ENCODE measurements around the gene TTC1. TPM values are rescaled to one million over a fixed set of nuclear protein-coding genes. Genes with fewer than 3 reads are reported as not detected.
"Not testable (repeated sequence)": the region's sequence is repeated elsewhere in the genome, so short reads cannot be mapped to it uniquely, and the experiment has no call there.

Gene TTC1
- total RNA-seq, 1 donor from 2014 or later, result 25.5 TPM

DNA sequence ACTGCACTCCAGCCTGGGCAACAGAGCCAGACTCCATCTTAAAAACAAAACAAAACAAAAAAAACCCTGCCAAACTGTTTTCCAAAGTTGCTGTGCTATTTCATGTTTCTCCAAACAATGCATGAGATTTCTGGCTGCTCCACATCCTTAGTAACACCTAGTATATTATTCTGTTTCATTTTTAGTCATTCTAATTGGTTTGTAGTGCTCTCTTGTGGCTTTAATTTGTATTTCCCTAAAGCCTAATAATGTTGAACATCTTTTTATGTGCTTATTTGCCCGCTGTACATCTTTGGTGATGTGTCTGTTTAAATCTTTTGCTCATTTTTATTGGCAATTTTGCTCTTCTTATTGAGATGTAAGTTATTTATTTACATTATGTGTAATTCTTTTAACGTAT, 18.4 kb upstream of the TTC1 start:
- DNase-seq (ENCODE audit: low read depth), result no peak
- Histone ChIP-seq H3K36me3 (ENCODE audit: control insufficient read depth, insufficient read depth, low read length) (no peaks in the 10 kb centered on the region), H3K4me3 (ENCODE audit: low read depth, low read length) (no peak overlapping the region), H3K27me3 (ENCODE audit: control insufficient read depth, insufficient read depth, low read length) (no peaks in the 10 kb centered on the region)
- no peak for FAIRE-seq
- TF ChIP-seq, protein P1, sequence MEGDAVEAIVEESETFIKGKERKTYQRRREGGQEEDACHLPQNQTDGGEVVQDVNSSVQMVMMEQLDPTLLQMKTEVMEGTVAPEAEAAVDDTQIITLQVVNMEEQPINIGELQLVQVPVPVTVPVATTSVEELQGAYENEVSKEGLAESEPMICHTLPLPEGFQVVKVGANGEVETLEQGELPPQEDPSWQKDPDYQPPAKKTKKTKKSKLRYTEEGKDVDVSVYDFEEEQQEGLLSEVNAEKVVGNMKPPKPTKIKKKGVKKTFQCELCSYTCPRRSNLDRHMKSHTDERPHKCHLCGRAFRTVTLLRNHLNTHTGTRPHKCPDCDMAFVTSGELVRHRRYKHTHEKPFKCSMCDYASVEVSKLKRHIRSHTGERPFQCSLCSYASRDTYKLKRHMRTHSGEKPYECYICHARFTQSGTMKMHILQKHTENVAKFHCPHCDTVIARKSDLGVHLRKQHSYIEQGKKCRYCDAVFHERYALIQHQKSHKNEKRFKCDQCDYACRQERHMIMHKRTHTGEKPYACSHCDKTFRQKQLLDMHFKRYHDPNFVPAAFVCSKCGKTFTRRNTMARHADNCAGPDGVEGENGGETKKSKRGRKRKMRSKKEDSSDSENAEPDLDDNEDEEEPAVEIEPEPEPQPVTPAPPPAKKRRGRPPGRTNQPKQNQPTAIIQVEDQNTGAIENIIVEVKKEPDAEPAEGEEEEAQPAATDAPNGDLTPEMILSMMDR (IDR thresholded peaks at IDR 0.05; ENCODE audit: insufficient read depth, low read length, severe bottlenecking), result no peak

DNA sequence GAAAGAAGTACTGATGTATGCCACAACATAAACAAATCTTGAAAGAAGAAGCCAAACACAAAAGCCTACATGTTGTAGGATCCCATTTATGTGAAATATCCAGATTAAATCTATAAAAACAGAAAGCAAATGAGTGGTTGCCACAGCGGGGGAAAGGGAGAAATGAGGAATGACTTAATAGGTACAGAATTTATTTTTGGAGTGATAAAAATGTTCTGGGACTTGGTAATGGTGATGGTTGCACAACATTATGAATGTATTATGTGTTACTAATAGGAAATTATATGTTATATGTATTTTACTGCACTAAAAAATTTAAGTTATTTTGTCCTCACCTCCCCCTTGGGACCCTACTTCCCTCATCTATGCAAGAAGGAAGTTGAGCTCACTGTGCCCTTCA, 16.4 kb upstream of the TTC1 start:
- TF ChIP-seq, protein P1 (IDR thresholded peaks at IDR 0.05; ENCODE audit: insufficient read depth, low read length, severe bottlenecking), result no peak
- DNase-seq (ENCODE audit: low read depth) (no peak), FAIRE-seq (no peak)
- Histone ChIP-seq H3K36me3 (ENCODE audit: control insufficient read depth, insufficient read depth, low read length) (no peaks in the 10 kb centered on the region), H3K27me3 (ENCODE audit: control insufficient read depth, insufficient read depth, low read length) (no peaks in the 10 kb centered on the region), H3K4me3 (ENCODE audit: low read depth, low read length) (no peak overlapping the region)

DNA sequence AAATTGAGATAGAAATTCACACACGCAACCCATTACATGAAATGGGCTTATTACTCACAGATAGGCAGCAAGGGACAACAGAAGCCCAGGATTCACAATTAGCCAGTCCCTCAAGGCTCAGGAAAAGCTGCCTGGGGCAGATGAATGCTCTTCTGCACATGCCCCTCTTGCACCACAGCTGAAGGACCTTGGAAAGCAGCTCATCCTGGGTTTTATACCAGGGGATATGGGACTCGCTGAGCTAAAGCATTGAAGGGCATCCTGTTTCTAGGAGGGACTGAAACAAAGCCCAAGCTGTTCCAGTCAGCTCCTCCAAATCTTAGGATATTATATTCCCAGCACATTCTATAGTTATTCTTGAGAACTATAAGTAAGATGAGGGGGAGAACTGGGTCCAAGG, 15.7 kb upstream of the TTC1 start:
- TF ChIP-seq, protein P1 (IDR thresholded peaks at IDR 0.05; ENCODE audit: insufficient read depth, low read length, severe bottlenecking), result no peak
- FAIRE-seq (no peak), DNase-seq (ENCODE audit: low read depth) (no peak)
- H3K4me3 ChIP-seq (ENCODE audit: low read depth, low read length), result no peak overlapping the region
- no peaks in the 10 kb centered on the region for H3K27me3 ChIP-seq (ENCODE audit: control insufficient read depth, insufficient read depth, low read length)
- no peaks in the 10 kb centered on the region for H3K36me3 ChIP-seq (ENCODE audit: control insufficient read depth, insufficient read depth, low read length)

DNA sequence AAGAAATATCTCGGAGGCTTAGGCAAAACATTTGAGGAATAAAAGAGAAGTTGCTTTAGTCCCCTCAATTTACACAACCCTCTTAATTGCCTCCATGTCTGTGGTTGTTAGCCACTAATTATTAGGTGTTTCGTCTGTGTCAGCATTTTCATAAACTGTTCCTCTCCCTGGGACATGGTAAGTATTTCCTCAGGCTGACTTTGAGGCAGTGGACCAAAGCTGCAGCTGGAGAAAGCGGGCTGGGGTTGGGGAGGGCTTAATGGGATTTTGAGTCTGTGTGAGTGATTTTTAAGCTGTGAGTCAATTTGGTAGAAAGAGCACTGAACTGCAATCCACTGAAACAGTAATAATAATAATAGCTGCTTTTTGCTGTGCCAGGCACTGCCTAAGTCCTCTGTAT, 13.0 kb upstream of the TTC1 start:
- no peaks in the 10 kb centered on the region for H3K27me3 ChIP-seq (ENCODE audit: control insufficient read depth, insufficient read depth, low read length)
- DNase-seq (ENCODE audit: low read depth) (no peak), FAIRE-seq (no peak)
- no peak overlapping the region for H3K4me3 ChIP-seq (ENCODE audit: low read depth, low read length)
- TF ChIP-seq, protein P1 (IDR thresholded peaks at IDR 0.05; ENCODE audit: insufficient read depth, low read length, severe bottlenecking), result no peak
- H3K36me3 ChIP-seq (ENCODE audit: control insufficient read depth, insufficient read depth, low read length), result no peaks in the 10 kb centered on the region

DNA sequence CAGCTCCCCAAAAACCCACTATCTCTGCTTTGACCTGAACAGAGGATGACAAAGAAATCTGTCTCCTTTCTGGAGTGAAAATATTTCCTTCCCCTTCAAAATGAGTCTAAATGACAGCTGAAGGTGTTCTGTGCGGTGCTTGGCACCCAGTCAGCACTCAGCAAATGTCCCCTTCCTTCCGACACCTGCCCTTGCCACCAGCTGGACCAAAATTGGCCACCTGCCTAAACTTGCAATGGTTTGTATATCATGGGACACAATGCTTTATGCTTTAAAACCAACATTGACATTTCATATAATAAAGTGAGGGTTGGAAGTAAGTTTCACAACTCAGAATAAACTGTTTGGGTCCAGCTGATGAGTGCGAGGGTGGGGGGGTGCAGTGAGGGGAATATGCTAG, 7.5 kb upstream of the TTC1 start:
- TF ChIP-seq, protein P1 (IDR thresholded peaks at IDR 0.05; ENCODE audit: insufficient read depth, low read length, severe bottlenecking), result no peak

DNA sequence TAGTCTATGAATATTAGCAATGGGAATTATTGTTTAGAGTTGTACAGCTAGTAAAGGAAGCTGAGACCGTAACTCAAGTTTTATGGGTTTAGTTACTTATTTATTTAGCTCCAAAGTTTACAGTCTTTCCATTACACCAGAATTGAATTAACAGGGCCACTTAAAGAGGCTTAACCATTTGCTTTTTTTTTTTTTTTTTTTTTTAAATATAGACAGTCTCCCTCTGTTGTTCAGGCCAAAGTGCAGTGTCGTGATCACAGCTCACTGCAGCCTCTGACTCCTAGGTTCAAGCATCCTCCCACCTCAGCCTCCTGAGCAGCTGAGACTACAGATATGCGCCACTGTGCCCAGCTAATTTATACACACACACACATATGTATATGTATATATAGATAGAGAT, 1.4 kb upstream of the TTC1 start:
- FAIRE-seq, result no peak
- TF ChIP-seq, protein P1 (IDR thresholded peaks at IDR 0.05; ENCODE audit: insufficient read depth, low read length, severe bottlenecking), result no peak
- Histone ChIP-seq H3K36me3 (ENCODE audit: control insufficient read depth, insufficient read depth, low read length) (no peaks in the 10 kb centered on the region), H3K27me3 (ENCODE audit: control insufficient read depth, insufficient read depth, low read length) (no peaks in the 10 kb centered on the region), H3K4me3 (ENCODE audit: low read depth, low read length) (no peak overlapping the region)
- no peak for DNase-seq (ENCODE audit: low read depth)

More for the DNA sequence above, 7.5 kb upstream of the TTC1 start:
- H3K4me3 ChIP-seq (ENCODE audit: low read depth, low read length), result no peak overlapping the region
- no peaks in the 10 kb centered on the region for H3K36me3 ChIP-seq (ENCODE audit: control insufficient read depth, insufficient read depth, low read length)
- DNase-seq (ENCODE audit: low read depth) (no peak), FAIRE-seq (no peak)
- no peaks in the 10 kb centered on the region for H3K27me3 ChIP-seq (ENCODE audit: control insufficient read depth, insufficient read depth, low read length)

DNA sequence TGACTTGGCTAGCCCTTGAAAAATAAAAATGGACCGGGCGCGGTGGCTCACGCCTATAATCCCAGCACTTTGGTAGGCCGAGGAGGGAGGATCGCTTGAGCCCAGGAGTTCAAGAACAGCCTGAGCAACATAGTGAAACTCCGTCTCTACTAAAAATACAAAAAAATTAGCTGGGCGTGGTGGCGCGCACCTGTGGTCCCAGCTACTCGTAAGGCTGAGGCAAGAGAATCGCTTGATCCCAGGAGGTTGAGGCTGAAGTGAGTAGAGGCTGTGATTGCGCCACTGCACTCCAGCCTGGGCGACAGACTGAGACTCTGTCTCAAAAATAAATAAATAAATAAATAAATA, 436 bp upstream of the TTC1 start:
- not testable (repeated sequence) for H3K4me3 ChIP-seq (ENCODE audit: low read depth, low read length); FAIRE-seq; DNase-seq (ENCODE audit: low read depth); H3K36me3 ChIP-seq (ENCODE audit: control insufficient read depth, insufficient read depth, low read length); H3K27me3 ChIP-seq (ENCODE audit: control insufficient read depth, insufficient read depth, low read length)
